Activated T-cell treated with anti-CD3 and anti-CD28 coated beads for 48 hours (primary cell): ENCODE data around the gene SMIM44.

Source experiments
- DNase-seq: peaks from one replicate; pipeline ENCODE4 v3.0.0-alpha.2; 2020; ENCODE audit warnings: low read depth

SMIM44 gene

GRCh38 chr19:3500429-3501101, 17.3 kb upstream of the SMIM44 start, which contains the start of gene DOHH:
Gene DOHH, minus strand, starts transcription at chr19:3500674. Its CDS starts 3,860 bp downstream, at chr19:3496814.
- peak; percentile 93 for DNase-seq

GRCh38 chr19:3499738-3500428, 16.6 kb upstream of the SMIM44 start:
- DNase-seq, result no peak

- no peak for DNase-seq
Observed at GRCh38 chr19:3497757-3498520, 14.7 kb upstream of the SMIM44 start.

GRCh38 chr19:3496392-3497273, 13.4 kb upstream of the SMIM44 start:
- no peak for DNase-seq

GRCh38 chr19:3494559-3494958, 11.3 kb upstream of the SMIM44 start:
- peak; percentile 48 for DNase-seq

GRCh38 chr19:3494051-3494450, 10.8 kb upstream of the SMIM44 start:
- no peak for DNase-seq

- DNase-seq, result no peak
Observed at GRCh38 chr19:3493651-3494050, 10.4 kb upstream of the SMIM44 start.

GRCh38 chr19:3492919-3493318, 9.7 kb upstream of the SMIM44 start:
- no peak for DNase-seq

- DNase-seq, result no peak
Observed at GRCh38 chr19:3492131-3492839, 9.0 kb upstream of the SMIM44 start.

GRCh38 chr19:3491396-3492119, 8.3 kb upstream of the SMIM44 start:
- DNase-seq, result no peak

- DNase-seq, result no peak
Observed at GRCh38 chr19:3482507-3483225, 575 bp downstream of the SMIM44 start.

- DNase-seq, result no peak
Observed at GRCh38 chr19:3481241-3482090, 1.8 kb downstream of the SMIM44 start.

- DNase-seq, result no peak
Observed at GRCh38 chr19:3480383-3481091, 2.7 kb downstream of the SMIM44 start, which contains the start of gene SMIM24. Gene SMIM24, minus strand, starts transcription at chr19:3480525. Its CDS starts 62 bp downstream, at chr19:3480463.

- DNase-seq, result no peak
Observed at GRCh38 chr19:3479834-3480215, 3.4 kb downstream of the SMIM44 start.

- DNase-seq, result no peak
Observed at GRCh38 chr19:3479177-3479833, 3.9 kb downstream of the SMIM44 start.

- no peak for DNase-seq
Observed at GRCh38 chr19:3478409-3479176, 4.6 kb downstream of the SMIM44 start.

GRCh38 chr19:3477951-3478350, 5.3 kb downstream of the SMIM44 start:
- no peak for DNase-seq
